ENCODE data around the gene PRR20G. TPM values are rescaled to one million over a fixed set of nuclear protein-coding genes. Genes with fewer than 3 reads are reported as not detected.

PRR20G gene
- total and polyA plus RNA-seq, 2 donors (not counting 3 experiments of a cell fraction or from before 2014, with no cell fraction given), result not detected

GRCh38 chr3:127262533-127262932, 25.3 kb downstream of the PRR20G start:
- Histone ChIP-seq H3K4me1 (ENCODE audit: control insufficient read depth, extremely low read depth, insufficient read depth, low read length) (no peaks in the 10 kb centered on the region), H3K4me2 (ENCODE audit: insufficient read depth, low read length) (no peak overlapping the region), H3K9me3 (replicated peaks; ENCODE audit: control insufficient read depth, insufficient read depth, low read length) (no peaks in the 10 kb centered on the region), H3K4me3 (replicated peaks in 1 of 3; ENCODE audit: insufficient read depth in 1 of 3, low read depth in 1 of 3, low read length in 3 of 3) (no peak overlapping the region), H3K79me2 (ENCODE audit: control insufficient read depth, insufficient read depth, low read length) (no peaks in the 10 kb centered on the region), H3K27ac (ENCODE audit: insufficient read depth, low read depth, low read length) (no peak overlapping the region), H2AFZ (ENCODE audit: low read depth, low read length) (no peak overlapping the region), H3K27me3 (ENCODE audit: control insufficient read depth in 2 of 2, insufficient read depth in 2 of 2, low read length in 2 of 2) (no peaks in the 10 kb centered on the region), H3K36me3 (ENCODE audit: control insufficient read depth in 2 of 2, extremely low read depth in 1 of 2, insufficient read depth in 2 of 2, low read length in 2 of 2) (no peaks in the 10 kb centered on the region), H4K20me1 (replicated peaks; ENCODE audit: control insufficient read depth, extremely low read depth, insufficient read depth, low read length) (no peaks in the 10 kb centered on the region), H3K9me1 (replicated peaks; ENCODE audit: control insufficient read depth, extremely low read depth, insufficient read depth, low read length) (no peaks in the 10 kb centered on the region), H3K9ac (replicated peaks; ENCODE audit: extremely low read depth, insufficient read depth, low read length) (no peak overlapping the region)
- TF ChIP-seq, protein P1, sequence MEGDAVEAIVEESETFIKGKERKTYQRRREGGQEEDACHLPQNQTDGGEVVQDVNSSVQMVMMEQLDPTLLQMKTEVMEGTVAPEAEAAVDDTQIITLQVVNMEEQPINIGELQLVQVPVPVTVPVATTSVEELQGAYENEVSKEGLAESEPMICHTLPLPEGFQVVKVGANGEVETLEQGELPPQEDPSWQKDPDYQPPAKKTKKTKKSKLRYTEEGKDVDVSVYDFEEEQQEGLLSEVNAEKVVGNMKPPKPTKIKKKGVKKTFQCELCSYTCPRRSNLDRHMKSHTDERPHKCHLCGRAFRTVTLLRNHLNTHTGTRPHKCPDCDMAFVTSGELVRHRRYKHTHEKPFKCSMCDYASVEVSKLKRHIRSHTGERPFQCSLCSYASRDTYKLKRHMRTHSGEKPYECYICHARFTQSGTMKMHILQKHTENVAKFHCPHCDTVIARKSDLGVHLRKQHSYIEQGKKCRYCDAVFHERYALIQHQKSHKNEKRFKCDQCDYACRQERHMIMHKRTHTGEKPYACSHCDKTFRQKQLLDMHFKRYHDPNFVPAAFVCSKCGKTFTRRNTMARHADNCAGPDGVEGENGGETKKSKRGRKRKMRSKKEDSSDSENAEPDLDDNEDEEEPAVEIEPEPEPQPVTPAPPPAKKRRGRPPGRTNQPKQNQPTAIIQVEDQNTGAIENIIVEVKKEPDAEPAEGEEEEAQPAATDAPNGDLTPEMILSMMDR (IDR thresholded peaks at IDR 0.05; ENCODE audit: extremely low read depth in 1 of 2, insufficient read depth in 1 of 2, low read depth in 1 of 2, low read length in 2 of 2), result no peak
- TF ChIP-seq POLR2AphosphoS5 (IDR thresholded peaks at IDR 0.05; ENCODE audit: insufficient read depth, low read depth, low read length) (no peak), JUN (IDR thresholded peaks at IDR 0.05; ENCODE audit: borderline replicate concordance, insufficient read depth, insufficient read length, low read depth) (no peak), MYC (IDR thresholded peaks at IDR 0.05; ENCODE audit: low read depth, low read length) (no peak), POLR2A (IDR thresholded peaks at IDR 0.05; ENCODE audit: low read depth, low read length) (no peak), GATA2 (IDR thresholded peaks at IDR 0.05; ENCODE audit: insufficient read depth, insufficient read length, low read depth, low read length) (no peak), FOS (IDR thresholded peaks at IDR 0.05; ENCODE audit: borderline replicate concordance, insufficient read depth, low read length) (no peak), EZH2 (IDR thresholded peaks at IDR 0.05; ENCODE audit: borderline replicate concordance, low read depth, low read length, severe bottlenecking) (no peak)
- TF ChIP-seq, protein P2, sequence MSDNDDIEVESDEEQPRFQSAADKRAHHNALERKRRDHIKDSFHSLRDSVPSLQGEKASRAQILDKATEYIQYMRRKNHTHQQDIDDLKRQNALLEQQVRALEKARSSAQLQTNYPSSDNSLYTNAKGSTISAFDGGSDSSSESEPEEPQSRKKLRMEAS (IDR thresholded peaks at IDR 0.05; ENCODE audit: insufficient read depth, insufficient read length), result no peak
- DNase-seq (ENCODE audit: low read depth, low spot score), result no peak
- ChIA-PET CTCF (no interaction called here), POLR2A (no interaction called here)
- FAIRE-seq, result no peak
- intact Hi-C loops (cut with micrococcal nuclease) (no loop called here), dilution Hi-C loops (cut with MboI; ENCODE audit: extremely low pct_ligation_motif_present, low sequenced_read_pairs) (no loop called here)
- BruUV-seq (replicated peaks), result no TSS peak
